Body of pancreas (tissue), 4 donors: ENCODE measurements around the gene PIGS.

ENCODE experiments used
- POLR2A ChIP-seq, 3 donors: fragments of 450-650 bp; IDR thresholded peaks; one replicate each; pipeline ENCODE4 v1.6.1; 2016; ENCODE audit warnings: antibody characterized with exemption in 3 of 3, mild to moderate bottlenecking in 2 of 3
- TF ChIP-seq, protein P1 (sequence below), 7 experiments: fragments of 450-650 bp in 4 of 7; fragments of 200-600 bp in 3 of 7; sonication (generic) in 3 of 7; IDR thresholded peaks; one replicate each; pipeline ENCODE4 v1.5.1; 2016 to 2019; ENCODE audit warnings: antibody characterized with exemption in 7 of 7

DNA sequence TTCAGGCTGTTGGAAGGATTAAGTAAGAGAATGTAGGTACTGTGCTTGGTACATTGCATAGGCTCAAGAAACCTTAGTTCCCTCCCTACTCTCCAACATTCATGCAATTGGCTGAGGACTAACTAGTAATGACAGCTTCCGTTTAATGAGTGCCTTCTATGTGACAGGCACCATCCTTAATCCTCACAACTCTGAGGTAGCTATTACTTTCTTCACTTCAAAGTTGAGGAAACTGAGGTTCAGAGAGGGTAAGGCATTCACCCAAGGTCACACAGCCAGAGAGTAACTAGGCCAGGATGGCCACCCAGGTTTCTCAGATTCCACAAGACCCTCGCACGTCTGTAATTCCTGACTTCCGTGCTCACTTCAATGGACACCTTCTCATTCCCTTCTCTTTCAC is 41.1 kb downstream of the PIGS start:
- TF ChIP-seq, protein P1, sequence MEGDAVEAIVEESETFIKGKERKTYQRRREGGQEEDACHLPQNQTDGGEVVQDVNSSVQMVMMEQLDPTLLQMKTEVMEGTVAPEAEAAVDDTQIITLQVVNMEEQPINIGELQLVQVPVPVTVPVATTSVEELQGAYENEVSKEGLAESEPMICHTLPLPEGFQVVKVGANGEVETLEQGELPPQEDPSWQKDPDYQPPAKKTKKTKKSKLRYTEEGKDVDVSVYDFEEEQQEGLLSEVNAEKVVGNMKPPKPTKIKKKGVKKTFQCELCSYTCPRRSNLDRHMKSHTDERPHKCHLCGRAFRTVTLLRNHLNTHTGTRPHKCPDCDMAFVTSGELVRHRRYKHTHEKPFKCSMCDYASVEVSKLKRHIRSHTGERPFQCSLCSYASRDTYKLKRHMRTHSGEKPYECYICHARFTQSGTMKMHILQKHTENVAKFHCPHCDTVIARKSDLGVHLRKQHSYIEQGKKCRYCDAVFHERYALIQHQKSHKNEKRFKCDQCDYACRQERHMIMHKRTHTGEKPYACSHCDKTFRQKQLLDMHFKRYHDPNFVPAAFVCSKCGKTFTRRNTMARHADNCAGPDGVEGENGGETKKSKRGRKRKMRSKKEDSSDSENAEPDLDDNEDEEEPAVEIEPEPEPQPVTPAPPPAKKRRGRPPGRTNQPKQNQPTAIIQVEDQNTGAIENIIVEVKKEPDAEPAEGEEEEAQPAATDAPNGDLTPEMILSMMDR (IDR thresholded peaks at IDR 0.05) = no peak
- TF ChIP-seq POLR2A (IDR thresholded peaks at IDR 0.05) = no peak
